NCI-H2196 treated with DMSO at 0.1 percent for 48 hours (cell line): ENCODE measurements around the gene TMEM207.
A peak's percentile ranks its signal among the peaks of the same experiment; 100 is the strongest.

Experiments
- DNase-seq: peaks from one replicate; lab custom pipeline; 2025; ENCODE audit not compliant: unreplicated experiment; lab: John Stamatoyannopoulos, UW

TMEM207 gene

GRCh38 chr3:190444576-190445145 is 5.0 kb downstream of the TMEM207 start:
- no peak for DNase-seq

GRCh38 chr3:190444006-190444405 is 5.7 kb downstream of the TMEM207 start:
- DNase-seq = no peak

GRCh38 chr3:190443257-190443656 is 6.4 kb downstream of the TMEM207 start:
- no peak for DNase-seq

GRCh38 chr3:190442240-190442639 is 7.5 kb downstream of the TMEM207 start:
- DNase-seq = no peak

GRCh38 chr3:190436331-190436730 is 13.4 kb downstream of the TMEM207 start:
- no peak for DNase-seq

GRCh38 chr3:190435618-190436017 is 14.1 kb downstream of the TMEM207 start:
- DNase-seq = no peak

GRCh38 chr3:190433626-190434025 is 16.1 kb downstream of the TMEM207 start:
- DNase-seq = no peak

- DNase-seq = no peak
Measured at GRCh38 chr3:190432216-190432615, 17.5 kb downstream of the TMEM207 start.

GRCh38 chr3:190430906-190431305 is 18.8 kb downstream of the TMEM207 start:
- DNase-seq = no peak

- DNase-seq = no peak
Measured at GRCh38 chr3:190429681-190430080, 20.0 kb downstream of the TMEM207 start.

GRCh38 chr3:190426806-190427507 is 22.7 kb downstream of the TMEM207 start:
- DNase-seq = no peak

- no peak for DNase-seq
Measured at GRCh38 chr3:190425833-190426232, 23.9 kb downstream of the TMEM207 start.

- peak; percentile 53 for DNase-seq
Measured at GRCh38 chr3:190424478-190425439, 24.9 kb downstream of the TMEM207 start.

GRCh38 chr3:190424108-190424477 is 25.6 kb downstream of the TMEM207 start:
- no peak for DNase-seq

GRCh38 chr3:190414297-190414696 is 35.4 kb downstream of the TMEM207 start:
- DNase-seq = no peak

GRCh38 chr3:190404715-190405114 is 45.0 kb downstream of the TMEM207 start:
- DNase-seq = no peak

GRCh38 chr3:190401963-190402362 is 47.7 kb downstream of the TMEM207 start:
- DNase-seq = no peak

GRCh38 chr3:190399677-190400076 is 50.0 kb downstream of the TMEM207 start:
- no peak for DNase-seq

GRCh38 chr3:190397889-190398288 is 51.8 kb downstream of the TMEM207 start:
- DNase-seq = no peak

GRCh38 chr3:190396001-190396400 is 53.7 kb downstream of the TMEM207 start:
- no peak for DNase-seq

- no peak for DNase-seq
Measured at GRCh38 chr3:190388703-190389102, 61.0 kb downstream of the TMEM207 start.
